ENCODE measurements around the gene AIFM3. TPM values are rescaled to one million over a fixed set of nuclear protein-coding genes. Genes with fewer than 3 reads are reported as not detected.
A peak's percentile ranks its signal among the peaks of the same experiment; 100 is the strongest.

AIFM3 gene
- total and polyA plus RNA-seq, 4 donors = 0.38 to 1.1 (median 0.63) TPM

GRCh38 chr22:20951151-20951931 lies 15.7 kb upstream of the AIFM3 start:
- peaks cover 23 to 76% (median 54%) of the 10 kb centered on the region in 4 donors for H3K4me1 ChIP-seq (ENCODE audit: control insufficient read depth in 4 of 4, insufficient read depth in 4 of 4, low read length in 3 of 4)
- no peak for DNase-seq (ENCODE audit: low spot score)
- peaks cover 0 to 13% (median 6%) of the 10 kb centered on the region in 4 donors for H3K36me3 ChIP-seq (ENCODE audit: control insufficient read depth in 4 of 4, insufficient read depth in 3 of 4, low read depth in 1 of 4, low read length in 3 of 4)
- TF ChIP-seq EGR1 (IDR thresholded peaks at IDR 0.05; ENCODE audit: low read depth in 2 of 2) (no peak), MAX (IDR thresholded peaks at IDR 0.05) (no peak), HNF4A (conservative IDR thresholded peaks at IDR 0.05) (peak in 1 of 2 donors; percentile 3), NR2F2 (IDR thresholded peaks at IDR 0.05) (no peak), CTCF (IDR thresholded peaks at IDR 0.05; ENCODE audit: low read depth, low read length, missing input control) (peak; percentile 1), ATF3 (IDR thresholded peaks at IDR 0.05) (no peak), SP1 (IDR thresholded peaks at IDR 0.05) (no peak), YY1 (IDR thresholded peaks at IDR 0.05) (peak; percentile 20), TAF1 (conservative IDR thresholded peaks at IDR 0.05) (no peak), RAD21 (IDR thresholded peaks at IDR 0.05) (no peak), JUND (IDR thresholded peaks at IDR 0.05) (no peak), GABPA (IDR thresholded peaks at IDR 0.05 in 1 of 2, conservative IDR thresholded peaks at IDR 0.05 in 1 of 2) (no peak), RXRA (IDR thresholded peaks at IDR 0.05) (no peak), HNF4G (IDR thresholded peaks at IDR 0.05) (no peak), FOXA1 (IDR thresholded peaks at IDR 0.05) (no peak)
- H3K27me3 ChIP-seq (ENCODE audit: control insufficient read depth in 4 of 4, insufficient read depth in 4 of 4, low read length in 3 of 4) = no peaks in the 10 kb centered on the region
- no peak overlapping the region for H3K4me3 ChIP-seq (ENCODE audit: low read depth in 1 of 3, low read length in 3 of 3)
- WGBS = 64% methylated on average over 10 of the region's 10 CpGs
- H3K9ac ChIP-seq (ENCODE audit: low read depth in 1 of 2, low read length in 2 of 2) = no peak overlapping the region
- H3K27ac ChIP-seq (ENCODE audit: low read depth in 1 of 2, low read length in 2 of 2) = peak overlapping the region; percentile 67
- H3K9me3 ChIP-seq (ENCODE audit: control insufficient read depth in 4 of 4, low read length in 3 of 4) = no peaks in the 10 kb centered on the region

GRCh38 chr22:20951932-20952380 lies 15.1 kb upstream of the AIFM3 start:
- peaks cover 23 to 76% (median 58%) of the 10 kb centered on the region in 4 donors for H3K4me1 ChIP-seq (ENCODE audit: control insufficient read depth in 4 of 4, insufficient read depth in 4 of 4, low read length in 3 of 4)
- peak overlapping the region; percentile 67 for H3K27ac ChIP-seq (ENCODE audit: low read depth in 1 of 2, low read length in 2 of 2)
- H3K9me3 ChIP-seq (ENCODE audit: control insufficient read depth in 4 of 4, low read length in 3 of 4) = no peaks in the 10 kb centered on the region
- no peak overlapping the region for H3K9ac ChIP-seq (ENCODE audit: low read depth in 1 of 2, low read length in 2 of 2)
- peaks cover 0 to 13% (median 6%) of the 10 kb centered on the region in 4 donors for H3K36me3 ChIP-seq (ENCODE audit: control insufficient read depth in 4 of 4, insufficient read depth in 3 of 4, low read depth in 1 of 4, low read length in 3 of 4)
- no peaks in the 10 kb centered on the region for H3K27me3 ChIP-seq (ENCODE audit: control insufficient read depth in 4 of 4, insufficient read depth in 4 of 4, low read length in 3 of 4)
- peak; percentile 53 for DNase-seq (ENCODE audit: low spot score)
- H3K4me3 ChIP-seq (ENCODE audit: low read depth in 1 of 3, low read length in 3 of 3) = no peak overlapping the region
- TF ChIP-seq REST (IDR thresholded peaks at IDR 0.05) (no peak), HNF4A (conservative IDR thresholded peaks at IDR 0.05) (peak; percentile 76 to 86), ATF3 (IDR thresholded peaks at IDR 0.05) (no peak), TAF1 (conservative IDR thresholded peaks at IDR 0.05) (no peak), GABPA (IDR thresholded peaks at IDR 0.05 in 1 of 2, conservative IDR thresholded peaks at IDR 0.05 in 1 of 2) (no peak), JUND (IDR thresholded peaks at IDR 0.05) (peak in 1 of 2 donors; percentile 18), FOXA2 (IDR thresholded peaks at IDR 0.05) (no peak), RXRA (IDR thresholded peaks at IDR 0.05) (peak; percentile 33 to 66), EGR1 (IDR thresholded peaks at IDR 0.05; ENCODE audit: low read depth in 2 of 2) (no peak), FOXA1 (IDR thresholded peaks at IDR 0.05) (no peak), SP1 (IDR thresholded peaks at IDR 0.05) (peak; percentile 51), YY1 (IDR thresholded peaks at IDR 0.05) (peak; percentile 31), CTCF (IDR thresholded peaks at IDR 0.05; ENCODE audit: low read depth, low read length, missing input control) (peak; percentile 1), HNF4G (IDR thresholded peaks at IDR 0.05) (peak; percentile 33), ZBTB33 (IDR thresholded peaks at IDR 0.05) (no peak)
- 65% methylated on average over 8 of the region's 8 CpGs for WGBS

Measured in liver (tissue), 9 donors.